ENCODE measurements around the gene CFHR1.
"Not testable (repeated sequence)": the region's sequence is repeated elsewhere in the genome, so short reads cannot be mapped to it uniquely, and the experiment has no call there.

DNA sequence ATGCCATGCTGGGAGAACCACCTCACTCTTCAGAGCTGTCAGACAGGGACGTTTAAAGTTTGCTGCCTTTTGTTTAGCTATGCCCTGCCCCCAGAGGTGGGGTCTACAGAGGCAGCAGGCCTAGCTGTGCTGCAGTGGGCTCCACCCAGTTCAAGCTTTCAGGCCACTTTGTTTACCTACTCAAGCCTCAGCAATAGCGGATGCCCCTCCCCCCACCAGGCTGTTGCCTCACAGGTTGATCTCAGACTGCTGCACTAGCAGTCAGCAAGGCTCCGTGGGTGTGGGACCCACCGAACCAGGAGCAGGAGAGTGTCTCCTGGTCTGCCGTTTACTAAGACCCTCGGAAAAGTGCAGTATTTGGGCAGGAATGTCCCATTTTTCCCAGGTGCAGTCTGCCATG is 2.1 kb upstream of the CFHR1 start:
- TF ChIP-seq, protein P1, sequence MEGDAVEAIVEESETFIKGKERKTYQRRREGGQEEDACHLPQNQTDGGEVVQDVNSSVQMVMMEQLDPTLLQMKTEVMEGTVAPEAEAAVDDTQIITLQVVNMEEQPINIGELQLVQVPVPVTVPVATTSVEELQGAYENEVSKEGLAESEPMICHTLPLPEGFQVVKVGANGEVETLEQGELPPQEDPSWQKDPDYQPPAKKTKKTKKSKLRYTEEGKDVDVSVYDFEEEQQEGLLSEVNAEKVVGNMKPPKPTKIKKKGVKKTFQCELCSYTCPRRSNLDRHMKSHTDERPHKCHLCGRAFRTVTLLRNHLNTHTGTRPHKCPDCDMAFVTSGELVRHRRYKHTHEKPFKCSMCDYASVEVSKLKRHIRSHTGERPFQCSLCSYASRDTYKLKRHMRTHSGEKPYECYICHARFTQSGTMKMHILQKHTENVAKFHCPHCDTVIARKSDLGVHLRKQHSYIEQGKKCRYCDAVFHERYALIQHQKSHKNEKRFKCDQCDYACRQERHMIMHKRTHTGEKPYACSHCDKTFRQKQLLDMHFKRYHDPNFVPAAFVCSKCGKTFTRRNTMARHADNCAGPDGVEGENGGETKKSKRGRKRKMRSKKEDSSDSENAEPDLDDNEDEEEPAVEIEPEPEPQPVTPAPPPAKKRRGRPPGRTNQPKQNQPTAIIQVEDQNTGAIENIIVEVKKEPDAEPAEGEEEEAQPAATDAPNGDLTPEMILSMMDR (conservative IDR thresholded peaks at IDR 0.05 in 1 of 2, IDR thresholded peaks at IDR 0.05 in 1 of 2; ENCODE audit: extremely low read depth in 1 of 2, insufficient read depth in 1 of 2, low read depth in 1 of 2, low read length in 2 of 2) = not testable (repeated sequence)
- TF ChIP-seq EZH2 (IDR thresholded peaks at IDR 0.05; ENCODE audit: borderline replicate concordance, low read length) = not testable (repeated sequence)

Measured in mammary epithelial cell (primary cell).